ENCODE measurements around the gene POLR1C.

POLR1C gene

GRCh38 chr6:43506667-43507471 lies 10.0 kb upstream of the POLR1C start:
- DNase-seq (ENCODE audit: insufficient read length, low spot score) = peak; percentile 58
- FAIRE-seq = no peak
- TF ChIP-seq CTCF (IDR thresholded peaks at IDR 0.05; ENCODE audit: insufficient read depth, missing control alignments) = peak; percentile 91

- FAIRE-seq = no peak
- DNase-seq (ENCODE audit: insufficient read length, low spot score) = no peak
- no peak for TF ChIP-seq CTCF (IDR thresholded peaks at IDR 0.05; ENCODE audit: insufficient read depth, missing control alignments)
These were observed 8.3 kb upstream of the POLR1C start for GRCh38 chr6:43508481-43509141.

DNA sequence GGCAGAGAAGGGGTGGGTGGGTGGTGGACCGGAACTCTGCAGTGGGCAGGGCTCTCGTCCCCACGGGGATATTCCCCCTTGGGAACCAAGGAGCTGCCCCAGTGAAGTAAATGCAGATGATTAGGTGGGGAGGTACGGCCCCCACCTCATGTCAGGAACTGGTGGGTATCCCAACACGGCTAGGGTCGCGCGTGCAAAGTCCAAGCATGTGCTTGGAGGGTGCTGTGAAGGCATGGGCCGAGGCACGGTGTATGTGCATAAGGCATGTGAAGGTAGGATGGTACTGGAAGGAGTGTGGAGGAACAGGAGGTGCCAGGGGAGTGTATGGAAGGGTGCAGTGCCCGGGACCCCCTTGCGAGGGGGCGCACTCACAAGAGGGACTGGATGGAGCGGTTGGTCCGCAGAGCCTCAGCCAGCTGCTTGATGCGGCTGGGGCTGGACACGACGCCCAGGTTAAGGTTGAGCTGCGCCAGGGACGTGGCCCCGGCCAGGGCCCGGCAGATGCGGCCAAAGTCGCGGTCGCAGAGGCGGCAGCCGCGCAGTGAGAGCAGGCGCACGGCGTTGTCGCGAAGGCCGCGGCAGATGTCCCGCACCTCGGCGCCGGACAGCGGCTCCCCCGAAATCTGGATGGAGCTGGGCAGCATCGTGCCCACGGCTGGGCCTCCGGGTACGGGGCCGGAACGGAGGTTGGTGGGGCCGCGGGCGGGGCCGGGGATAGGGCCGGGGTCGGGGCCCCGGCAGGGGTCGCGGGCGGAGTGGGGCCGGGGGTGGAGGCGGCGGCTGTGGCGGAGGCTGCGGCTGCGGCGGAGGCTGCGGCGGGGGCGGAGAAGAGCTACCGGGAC lies 7.5 kb upstream of the POLR1C start:
- no peak for TF ChIP-seq CTCF (IDR thresholded peaks at IDR 0.05; ENCODE audit: insufficient read depth, missing control alignments)
- DNase-seq (ENCODE audit: insufficient read length, low spot score) (no peak), FAIRE-seq (no peak)

GRCh38 chr6:43509984-43510826 lies 6.7 kb upstream of the POLR1C start, which contains the start of gene LRRC73:
Gene LRRC73, minus strand, starts transcription at chr6:43510346. Its CDS starts 561 bp downstream, at chr6:43509785.
- TF ChIP-seq CTCF (IDR thresholded peaks at IDR 0.05; ENCODE audit: insufficient read depth, missing control alignments) = no peak
- FAIRE-seq = no peak
- DNase-seq (ENCODE audit: insufficient read length, low spot score) = peak; percentile 54

DNA sequence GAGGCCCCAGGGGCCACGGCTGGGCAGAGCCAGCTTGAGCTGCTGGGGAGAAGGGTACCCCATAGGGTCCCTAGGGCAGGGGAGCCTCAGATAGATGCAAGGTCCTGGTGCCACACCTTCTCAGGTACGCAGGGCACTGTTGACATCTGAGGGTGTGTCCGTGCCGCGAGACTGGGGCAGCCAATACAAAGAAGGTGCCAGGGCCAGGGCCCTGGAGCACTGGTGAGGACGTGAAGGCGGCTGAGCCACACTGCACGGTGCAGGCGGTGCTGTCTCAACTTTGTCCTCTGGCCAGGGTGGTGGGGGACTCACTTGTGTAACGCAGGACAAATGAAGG lies 6.1 kb upstream of the POLR1C start:
- DNase-seq (ENCODE audit: insufficient read length, low spot score) (no peak), FAIRE-seq (no peak)

More for the DNA sequence above, 6.1 kb upstream of the POLR1C start:
- no peak for TF ChIP-seq CTCF (IDR thresholded peaks at IDR 0.05; ENCODE audit: insufficient read depth, missing control alignments)

Measured in D721Med (cell line).